Endothelial cell of umbilical vein (primary cell): ENCODE results near the gene SLC9A9. TPM values are rescaled to one million over a fixed set of nuclear protein-coding genes. Genes with fewer than 3 reads are reported as not detected.

Source experiments
- BruUV-seq: library from RNA; stranded (reverse); fragments of 400-500 nt; replicated peaks from 2 replicates; lab custom pipeline; 2021; lab: Mats Ljungman, UMichigan
- CTCF ChIA-PET: fragments of 300-600, 350-600 bp; sonication (Branson Sonifier 250); formaldehyde crosslinking; loops from one replicate; lab custom pipeline; 2021; ENCODE audit warnings: antibody characterized with exemption, inconsistent platforms; lab: Charles Lee
- POLR2A ChIA-PET: fragments of 300-600, 350-600 bp; sonication (Branson Sonifier 250); formaldehyde crosslinking; loops from one replicate; lab custom pipeline; 2021; ENCODE audit warnings: antibody characterized with exemption, inconsistent platforms; lab: Charles Lee
- DNase-seq: peaks from one replicate; pipeline ENCODE4 v3.0.0-alpha.2; 2011; ENCODE audit warnings: low read depth, low spot score
- FAIRE-seq: peaks from 2 replicates; lab custom pipeline; 2011; peaks lifted over from hg19 to GRCh38; lab: Jason Lieb, UNC
- H2AFZ ChIP-seq: 2 replicates; pipeline ENCODE4 v1.6.0; 2012; ENCODE audit warnings: low read depth, low read length, control low read depth, inconsistent platforms
- H3K27ac ChIP-seq: 2 replicates; pipeline ENCODE4 v1.5.1; 2011; ENCODE audit warnings: low read depth, mild to moderate bottlenecking, control low read depth, low read length, moderate library complexity; ENCODE audit not compliant: insufficient read depth
- H3K27me3 ChIP-seq, 2 experiments: 2 replicates each; pipeline versions ENCODE4 v1.6.0 to v1.6.1; 2011; ENCODE audit warnings: low read length in 2 of 2, mixed read lengths in 1 of 2; ENCODE audit not compliant: control insufficient read depth in 2 of 2, insufficient read depth in 2 of 2
- H3K36me3 ChIP-seq, 2 experiments: 2 replicates in 1 of 2; 3 replicates in 1 of 2; pipeline ENCODE4 v1.5.1; 2011; ENCODE audit warnings: low read length in 2 of 2, mild to moderate bottlenecking in 1 of 2, moderate library complexity in 1 of 2; ENCODE audit not compliant: control insufficient read depth in 2 of 2, insufficient read depth in 2 of 2; ENCODE audit errors: extremely low read depth in 1 of 2
- H3K4me1 ChIP-seq: 3 replicates; pipeline ENCODE4 v1.5.1; 2011; ENCODE audit warnings: mild to moderate bottlenecking, low read length; ENCODE audit not compliant: control insufficient read depth, insufficient read depth; ENCODE audit errors: extremely low read depth
- H3K4me2 ChIP-seq: 2 replicates; pipeline ENCODE4 v1.6.1; 2011; ENCODE audit warnings: low read length, control low read depth, mixed read lengths; ENCODE audit not compliant: insufficient read depth
- H3K4me3 ChIP-seq, 3 experiments: fragments of 200-600 bp in 1 of 3; sonication (generic), shearing (Covaris generic) in 1 of 3; replicated peaks in 1 of 3; 2 replicates each; pipeline ENCODE4 v1.5.1; 2011 to 2016; ENCODE audit warnings: control low read depth in 3 of 3, low read length in 3 of 3, mild to moderate bottlenecking in 2 of 3, inconsistent platforms in 1 of 3, low read depth in 1 of 3, moderate library complexity in 1 of 3; ENCODE audit not compliant: insufficient read depth in 1 of 3
- H3K79me2 ChIP-seq: 2 replicates; pipeline ENCODE4 v1.6.0; 2012; ENCODE audit warnings: low read length, inconsistent platforms; ENCODE audit not compliant: control insufficient read depth, insufficient read depth
- H3K9ac ChIP-seq: replicated peaks from 2 replicates; pipeline ENCODE3; 2011; ENCODE audit warnings: low read length, control low read depth; ENCODE audit not compliant: insufficient read depth; ENCODE audit errors: extremely low read depth
- H3K9me1 ChIP-seq: replicated peaks from 3 replicates; pipeline ENCODE4 v1.6.0; 2011; ENCODE audit warnings: mild to moderate bottlenecking, low read length; ENCODE audit not compliant: control insufficient read depth, insufficient read depth; ENCODE audit errors: extremely low read depth
- H3K9me3 ChIP-seq: replicated peaks from 2 replicates; pipeline ENCODE4 v1.5.1; 2012; ENCODE audit warnings: low read length, inconsistent platforms; ENCODE audit not compliant: control insufficient read depth, insufficient read depth
- H4K20me1 ChIP-seq: replicated peaks from 2 replicates; pipeline ENCODE3; 2011; ENCODE audit warnings: mild to moderate bottlenecking, low read length; ENCODE audit not compliant: control insufficient read depth, insufficient read depth; ENCODE audit errors: extremely low read depth
- EZH2 ChIP-seq: IDR thresholded peaks from 2 replicates; pipeline ENCODE4 v1.6.1; 2012; ENCODE audit warnings: borderline replicate concordance, low read depth, mild to moderate bottlenecking, moderate library complexity, low read length, inconsistent platforms; ENCODE audit not compliant: severe bottlenecking
- FOS ChIP-seq: IDR thresholded peaks from 2 replicates; pipeline ENCODE4 v1.6.1; 2011; ENCODE audit warnings: mild to moderate bottlenecking, low read length, moderate library complexity, borderline replicate concordance; ENCODE audit not compliant: insufficient read depth
- GATA2 ChIP-seq: IDR thresholded peaks from 2 replicates; pipeline ENCODE4 v1.7.0; 2011; ENCODE audit warnings: low read depth, mild to moderate bottlenecking, moderate library complexity, mixed read lengths, low read length; ENCODE audit not compliant: insufficient read length, insufficient read depth
- JUN ChIP-seq: IDR thresholded peaks from 2 replicates; pipeline ENCODE4 v1.6.1; 2011; ENCODE audit warnings: borderline replicate concordance, low read depth; ENCODE audit not compliant: insufficient read length, insufficient read depth
- MAX ChIP-seq: IDR thresholded peaks from 2 replicates; pipeline ENCODE4 v1.6.1; 2011; ENCODE audit not compliant: insufficient read depth, insufficient read length
- MYC ChIP-seq: IDR thresholded peaks from one replicate; pipeline ENCODE4 v1.6.1; 2011; ENCODE audit warnings: mild to moderate bottlenecking, low read depth, low read length
- POLR2A ChIP-seq: IDR thresholded peaks from 2 replicates; pipeline ENCODE4 v1.6.1; 2012; ENCODE audit warnings: low read depth, mild to moderate bottlenecking, control low read depth, low read length
- POLR2AphosphoS5 ChIP-seq: IDR thresholded peaks from 2 replicates; pipeline ENCODE4 v1.6.1; 2012; ENCODE audit warnings: low read depth, mild to moderate bottlenecking, control low read depth, low read length, moderate library complexity; ENCODE audit not compliant: insufficient read depth
- dilution Hi-C: fragments of 300-500 bp; cut with MboI; formaldehyde crosslinking; loops from one replicate; pipeline ENCODE4 v1.15.0; 2019; ENCODE audit warnings: low sequenced_read_pairs; ENCODE audit not compliant: extremely low pct_ligation_motif_present
- intact Hi-C: fragments of 100-400 bp; cut with micrococcal nuclease; formaldehyde crosslinking; loops from one replicate; pipeline ENCODE4 v1.10.0; 2022
- polyA plus RNA-seq, 4 experiments: library from polyadenylated mRNA; depleted of rRNA in 3 of 4; stranded (reverse) in 3 of 4; unstranded in 1 of 4; fragments of >200 nt; gene quantifications; 2 replicates each; pipeline versions ENCODE4 v1.2.1 to v1.2.3, GENCODE V29; 2011 to 2012; ENCODE audit warnings: missing spikeins in 1 of 4
- total RNA-seq: library from RNA; stranded (reverse); gene quantifications from 2 replicates; pipeline ENCODE4 v1.2.3, GENCODE V29; 2021
- TF ChIP-seq, protein P1 (sequence below), 2 donors: IDR thresholded peaks; 1 replicate in 1 of 2; 2 replicates in 1 of 2; pipeline ENCODE4 v1.5.1; 2011; ENCODE audit warnings: low read length in 2 of 2, mild to moderate bottlenecking in 2 of 2, moderate library complexity in 2 of 2, control low read depth in 1 of 2, inconsistent platforms in 1 of 2, low read depth in 1 of 2; ENCODE audit not compliant: insufficient read depth in 1 of 2; ENCODE audit errors: extremely low read depth in 1 of 2

SLC9A9 gene
- total and polyA plus RNA-seq, 2 donors (not counting 3 experiments of a cell fraction or from before 2014, with no cell fraction given): 1.5 to 1.8 TPM

DNA sequence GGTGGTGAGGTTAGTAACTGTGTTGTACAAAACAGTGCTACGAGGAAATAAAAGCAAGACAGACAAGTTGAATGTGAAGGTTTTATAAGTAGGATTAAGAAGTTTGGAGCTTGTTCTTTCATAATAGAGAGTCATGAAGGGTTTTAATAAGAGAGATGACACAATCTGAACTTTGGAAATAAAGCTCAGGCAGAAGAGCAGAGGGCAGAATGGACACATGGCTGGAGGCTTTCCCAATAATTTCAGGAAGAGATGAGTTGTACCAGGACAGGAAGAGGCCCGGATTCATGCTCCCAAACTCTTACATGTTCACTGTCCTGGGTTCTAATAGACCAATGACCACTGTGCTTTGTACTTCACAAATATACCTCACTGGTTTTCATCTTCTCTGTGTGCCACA lies 194.8 kb downstream of the SLC9A9 start:
- Histone ChIP-seq H3K9me3 (no peaks in the 10 kb centered on the region), H3K79me2 (no peaks in the 10 kb centered on the region), H4K20me1 (no peaks in the 10 kb centered on the region), H3K36me3 (no peaks in the 10 kb centered on the region), H3K9me1 (no peaks in the 10 kb centered on the region), H3K4me1 (no peaks in the 10 kb centered on the region), H3K27me3 (no peaks in the 10 kb centered on the region), H3K27ac (no peak overlapping the region), H3K4me3 (no peak overlapping the region), H3K4me2 (no peak overlapping the region), H2AFZ (no peak overlapping the region), H3K9ac (no peak overlapping the region)
- TF ChIP-seq POLR2A (no peak), MAX (no peak), JUN (no peak), GATA2 (no peak), EZH2 (no peak), POLR2AphosphoS5 (no peak), MYC (no peak), FOS (no peak)
- TF ChIP-seq, protein P1, sequence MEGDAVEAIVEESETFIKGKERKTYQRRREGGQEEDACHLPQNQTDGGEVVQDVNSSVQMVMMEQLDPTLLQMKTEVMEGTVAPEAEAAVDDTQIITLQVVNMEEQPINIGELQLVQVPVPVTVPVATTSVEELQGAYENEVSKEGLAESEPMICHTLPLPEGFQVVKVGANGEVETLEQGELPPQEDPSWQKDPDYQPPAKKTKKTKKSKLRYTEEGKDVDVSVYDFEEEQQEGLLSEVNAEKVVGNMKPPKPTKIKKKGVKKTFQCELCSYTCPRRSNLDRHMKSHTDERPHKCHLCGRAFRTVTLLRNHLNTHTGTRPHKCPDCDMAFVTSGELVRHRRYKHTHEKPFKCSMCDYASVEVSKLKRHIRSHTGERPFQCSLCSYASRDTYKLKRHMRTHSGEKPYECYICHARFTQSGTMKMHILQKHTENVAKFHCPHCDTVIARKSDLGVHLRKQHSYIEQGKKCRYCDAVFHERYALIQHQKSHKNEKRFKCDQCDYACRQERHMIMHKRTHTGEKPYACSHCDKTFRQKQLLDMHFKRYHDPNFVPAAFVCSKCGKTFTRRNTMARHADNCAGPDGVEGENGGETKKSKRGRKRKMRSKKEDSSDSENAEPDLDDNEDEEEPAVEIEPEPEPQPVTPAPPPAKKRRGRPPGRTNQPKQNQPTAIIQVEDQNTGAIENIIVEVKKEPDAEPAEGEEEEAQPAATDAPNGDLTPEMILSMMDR (IDR thresholded peaks at IDR 0.05; ENCODE audit: extremely low read depth in 1 of 2, insufficient read depth in 1 of 2, low read depth in 1 of 2, low read length in 2 of 2): no peak
- intact Hi-C loops: no loop called here
- dilution Hi-C loops: no loop called here
- FAIRE-seq (no peak), DNase-seq (no peak)
- BruUV-seq: no TSS peak
- ChIA-PET CTCF (interaction anchor here (5.5 kb wide), 1 partner anchor 20 kb away, joined by 38 read pairs; no protein-coding TSS in a partner anchor), POLR2A (no interaction called here)
